CMK (cell line): ENCODE measurements around the gene IFT43.

Experiments
- DNase-seq: peaks from one replicate; pipeline ENCODE4 v3.0.0-alpha.2; 2010; ENCODE audit warnings: low read depth

IFT43 gene

DNA sequence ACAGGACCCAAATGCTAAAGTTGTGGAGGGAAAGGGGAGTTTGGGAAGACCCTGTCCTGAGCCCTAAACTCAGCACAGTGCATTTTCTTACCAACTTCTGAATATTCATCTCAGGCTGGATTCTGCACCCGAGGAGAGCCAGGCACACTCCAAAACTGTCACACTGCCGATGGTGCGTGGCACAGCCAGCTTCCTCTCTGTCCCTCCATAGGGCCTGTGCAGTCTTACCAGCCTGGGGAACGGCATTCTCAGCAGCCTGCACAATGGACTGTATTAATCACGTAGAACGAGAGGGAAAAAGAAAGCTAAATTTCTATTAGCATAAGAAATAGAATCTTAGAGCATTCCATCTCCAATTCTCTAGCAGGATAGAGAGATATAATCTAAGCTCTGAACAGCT is 94.9 kb downstream of the IFT43 start:
- DNase-seq, result no peak

DNA sequence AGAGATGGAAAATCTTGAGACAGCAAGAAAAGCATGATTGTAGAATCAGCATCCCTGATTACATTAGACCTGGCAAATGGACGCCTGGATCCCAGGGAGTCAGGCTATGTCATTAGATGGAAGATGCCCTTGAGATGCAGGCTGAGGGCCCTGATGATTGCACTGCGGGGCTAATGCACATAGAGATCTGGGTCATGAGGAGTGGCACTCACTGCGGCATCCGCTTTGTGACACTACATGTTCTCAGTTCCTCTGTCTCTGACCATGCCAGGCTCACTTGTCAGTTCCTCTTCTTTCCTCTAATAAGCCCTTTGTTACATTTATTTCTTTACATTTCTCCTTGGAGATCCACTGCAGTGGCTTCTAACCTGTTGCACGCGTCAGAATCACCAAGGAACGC is 96.1 kb downstream of the IFT43 start:
- DNase-seq, result no peak

DNA sequence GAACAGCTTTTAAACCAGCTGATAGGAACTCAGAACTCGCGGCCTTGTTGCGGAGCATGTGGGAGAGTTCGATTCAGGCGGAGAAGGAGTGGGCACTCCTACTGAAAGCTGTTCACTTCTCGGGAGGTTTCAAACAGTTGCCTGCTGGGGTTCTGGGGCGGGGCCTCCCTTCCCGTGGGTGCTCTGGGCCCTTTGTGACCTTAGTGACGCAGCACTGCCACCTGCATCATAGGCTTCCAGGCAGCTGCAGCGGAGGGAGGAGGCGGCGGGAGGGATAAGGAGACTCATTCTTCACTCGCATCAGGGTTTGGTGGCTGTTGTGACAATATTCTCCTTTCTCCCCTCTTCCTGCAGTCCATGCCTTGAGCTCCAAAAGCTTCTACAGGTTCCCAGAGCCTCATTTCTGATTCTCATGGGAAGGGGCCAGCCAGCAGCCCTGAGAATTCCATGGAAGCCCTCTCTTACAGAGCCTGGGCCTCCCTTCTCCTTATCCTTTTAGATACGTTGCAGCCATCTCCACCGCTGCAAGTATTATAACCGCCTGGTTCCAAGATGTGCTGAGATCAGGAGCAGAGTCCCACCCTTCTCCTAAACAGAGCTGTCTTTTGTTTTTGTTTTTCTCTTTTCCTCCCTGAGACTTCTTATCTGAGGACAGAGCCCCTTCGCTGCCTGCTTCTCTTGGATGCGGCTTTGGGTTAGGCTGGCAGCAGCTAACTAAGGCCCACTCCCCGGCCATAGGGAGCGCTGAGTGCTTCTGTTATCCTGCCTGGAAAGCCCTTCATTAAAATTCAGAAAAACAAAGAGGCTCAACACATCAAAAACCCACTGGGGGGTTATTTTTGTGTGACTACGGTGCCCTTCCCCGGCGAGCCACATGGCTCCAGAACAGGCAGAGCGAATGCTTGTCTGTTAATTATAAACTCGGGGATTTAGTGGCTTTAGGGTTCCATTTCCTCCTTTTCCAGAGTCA is 98.5 kb downstream of the IFT43 start:
- DNase-seq, result no peak

DNA sequence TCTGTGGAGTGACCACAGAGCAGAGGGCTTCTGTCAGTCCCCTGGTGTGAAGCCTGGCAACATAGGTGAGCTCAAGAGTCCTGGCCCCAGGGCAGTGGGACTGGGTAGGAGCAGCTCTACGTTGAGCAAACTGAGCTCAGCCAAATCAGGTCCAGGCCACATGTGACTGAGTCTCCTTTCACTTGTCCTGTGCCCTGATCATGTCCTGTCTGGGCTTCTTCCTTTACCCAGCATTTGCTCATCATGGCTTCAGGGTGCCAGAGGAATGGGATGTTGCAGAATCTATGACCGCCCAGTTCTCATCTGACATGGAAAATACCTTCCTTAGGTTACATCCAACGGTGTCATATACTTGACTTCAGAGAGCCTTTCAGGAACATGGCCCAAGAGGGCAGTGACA is 99.8 kb downstream of the IFT43 start:
- DNase-seq, result no peak

DNA sequence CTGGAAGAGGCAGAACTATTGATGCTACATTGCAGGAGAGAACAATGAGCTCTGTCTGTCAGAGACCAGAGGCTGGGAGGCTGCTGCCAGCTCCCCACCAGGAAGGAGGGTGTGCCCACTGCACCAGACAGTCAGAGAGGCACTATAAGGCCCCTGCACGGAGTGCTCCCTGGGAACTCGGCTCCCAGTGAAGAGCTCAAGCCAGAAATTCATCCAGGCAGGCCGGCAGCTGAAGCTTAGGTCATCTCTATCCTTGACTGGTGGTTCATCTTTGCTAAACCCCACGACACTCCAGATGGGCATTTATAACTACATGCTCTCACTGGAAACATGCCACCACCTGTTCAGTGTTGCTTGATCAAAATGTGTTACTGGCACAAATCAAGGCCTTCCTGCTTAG is 101.1 kb downstream of the IFT43 start:
- no peak for DNase-seq

DNA sequence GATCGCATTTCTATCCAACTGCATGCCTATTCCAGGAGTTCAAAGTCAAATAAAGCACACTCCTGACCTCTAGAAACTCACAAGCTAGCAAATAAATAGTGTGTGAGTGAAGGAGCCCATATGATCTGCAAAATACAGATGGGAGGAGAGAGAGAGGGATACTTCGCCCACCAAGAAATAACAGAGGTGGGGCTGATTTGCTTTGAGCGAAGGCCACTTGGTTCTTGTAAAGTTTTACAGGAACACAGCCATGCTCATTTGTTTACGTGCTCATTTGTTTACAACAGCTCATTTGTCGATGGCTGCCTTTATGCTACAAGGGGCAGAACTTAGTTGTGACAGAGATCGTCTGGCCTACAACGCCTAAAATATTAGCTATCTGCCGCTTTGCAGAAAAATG is 102.8 kb downstream of the IFT43 start:
- no peak for DNase-seq

DNA sequence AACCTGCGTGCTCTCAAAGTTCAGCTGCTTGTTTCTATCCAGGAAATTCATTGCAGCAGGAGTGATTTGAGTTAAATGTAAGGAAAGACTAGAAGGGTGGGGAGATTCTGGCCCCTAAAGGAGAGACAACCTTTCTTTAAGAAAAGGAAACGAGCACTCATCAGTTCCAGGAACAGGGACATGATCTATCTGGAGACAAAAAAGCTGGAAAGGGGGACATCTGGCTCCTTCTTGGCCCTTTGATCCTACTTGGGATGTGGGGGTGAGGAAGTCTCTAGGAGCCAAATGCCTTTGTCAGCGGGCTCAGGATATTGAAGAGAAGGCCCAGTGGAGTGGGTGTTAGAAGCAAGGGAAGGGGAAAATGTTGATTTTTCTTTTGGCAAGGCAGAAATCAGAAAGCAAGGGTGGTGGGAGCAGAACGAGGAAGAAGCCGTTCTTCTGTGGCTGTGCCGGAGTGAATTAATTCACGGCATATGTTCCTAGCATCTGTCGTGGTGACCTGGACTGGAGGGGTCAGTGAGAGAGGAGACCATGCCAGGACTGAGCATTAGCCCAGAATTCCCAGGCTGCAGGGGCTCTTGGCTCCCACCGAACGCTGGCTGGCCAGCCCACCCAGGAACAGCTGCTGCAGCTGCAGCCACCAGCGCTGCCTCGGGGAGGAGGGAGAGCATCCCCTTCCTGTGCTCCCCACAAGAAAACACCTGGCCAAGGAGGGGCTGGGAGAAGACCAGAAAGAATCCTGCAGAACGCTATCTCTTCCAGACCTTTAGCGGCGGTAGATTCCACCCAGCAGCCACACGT is 103.4 kb downstream of the IFT43 start:
- no peak for DNase-seq

DNA sequence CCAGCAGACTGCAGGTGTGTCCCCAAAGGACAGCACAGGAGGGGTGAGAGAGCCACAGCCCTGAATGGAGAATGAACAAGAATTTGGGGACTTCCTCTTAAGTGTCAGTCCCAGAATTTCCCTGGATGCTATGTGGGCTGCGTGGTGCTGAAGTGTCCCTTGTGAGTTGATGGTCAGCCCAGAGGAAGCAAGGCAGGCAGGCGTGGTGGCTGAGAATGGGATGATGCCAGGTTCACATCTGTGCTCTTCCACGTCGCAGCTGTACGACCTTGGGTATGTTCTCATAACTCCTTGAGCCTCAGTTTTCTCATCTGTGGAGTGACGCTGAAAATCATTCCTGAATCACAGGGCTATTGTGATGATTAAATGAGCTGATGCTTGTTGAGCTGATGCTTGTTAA is 104.0 kb downstream of the IFT43 start:
- DNase-seq, result no peak

DNA sequence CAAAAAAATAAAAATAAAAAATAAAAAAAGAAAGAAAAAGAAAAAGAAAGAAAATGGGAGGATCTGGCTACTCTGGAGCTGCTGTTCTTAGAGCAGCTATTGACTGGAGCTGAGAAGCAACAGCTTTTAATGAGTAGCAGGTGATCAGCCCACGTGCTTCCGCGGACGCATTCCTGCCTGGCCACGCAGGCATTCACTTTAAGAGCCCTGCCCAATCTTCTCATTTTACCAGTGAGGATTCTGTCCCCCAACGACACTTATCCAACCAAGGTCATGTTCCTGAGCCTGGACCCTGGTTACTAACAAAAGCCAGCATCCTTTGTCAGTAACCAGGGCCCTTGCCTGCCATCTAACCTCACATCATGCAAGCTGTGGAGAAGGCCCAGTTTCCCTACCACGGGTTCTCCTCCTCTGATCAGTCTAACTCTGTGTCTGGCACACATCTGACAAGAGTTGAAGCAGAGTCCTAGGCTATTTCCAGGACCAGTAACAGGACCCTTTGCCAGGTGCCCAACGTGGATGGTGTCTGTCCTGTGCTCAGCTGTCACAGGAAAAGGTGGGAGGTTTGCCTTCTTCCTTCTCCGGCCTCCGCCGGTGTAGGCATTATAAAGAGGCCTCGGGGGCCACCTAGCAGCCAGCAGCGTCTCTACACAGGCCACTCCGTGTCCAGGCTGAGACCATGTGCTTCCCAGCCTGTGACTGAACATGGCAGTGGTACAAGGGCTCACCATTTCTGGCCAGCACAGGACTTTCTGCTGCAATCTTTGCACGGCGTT is 105.2 kb downstream of the IFT43 start:
- no peak for DNase-seq

DNA sequence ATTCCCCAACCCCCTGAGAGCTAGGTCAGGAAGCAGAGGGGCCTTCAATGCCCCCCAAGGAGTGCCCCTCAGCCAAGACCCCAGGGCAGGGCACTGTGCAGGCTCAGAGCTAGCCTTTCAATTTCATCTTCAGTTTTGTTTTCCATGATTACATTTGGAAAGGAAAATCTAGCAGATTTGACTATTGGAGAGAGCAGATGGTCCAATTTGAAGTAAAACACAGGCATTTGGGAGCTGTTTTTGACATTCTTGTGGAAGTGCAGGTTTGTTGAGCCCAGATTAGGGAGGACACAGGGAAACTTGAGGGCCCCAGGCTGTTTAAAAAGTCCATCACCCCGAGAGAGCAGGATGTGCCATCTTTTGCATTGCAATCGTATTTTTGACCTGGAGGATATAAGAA is 107.5 kb downstream of the IFT43 start:
- no peak for DNase-seq

DNA sequence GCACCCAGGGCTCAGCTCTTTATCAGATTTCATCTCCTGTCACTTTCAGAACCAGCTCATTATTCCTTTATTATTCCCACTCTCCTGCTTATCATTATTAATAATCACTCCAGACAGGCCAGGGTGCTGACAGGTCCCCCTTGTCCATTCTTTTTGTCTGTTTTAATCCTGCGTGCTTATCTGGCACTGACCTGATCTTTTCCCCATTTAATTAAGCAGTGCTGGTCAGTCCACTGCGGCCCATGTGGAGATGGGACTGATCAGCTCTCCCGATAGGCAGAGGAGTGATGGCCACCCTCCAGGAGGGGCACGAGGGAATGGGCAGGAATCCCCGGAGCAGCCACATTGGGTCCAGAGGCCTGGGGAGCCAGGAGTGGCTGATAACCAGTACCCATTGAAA is 110.7 kb downstream of the IFT43 start:
- DNase-seq, result no peak

DNA sequence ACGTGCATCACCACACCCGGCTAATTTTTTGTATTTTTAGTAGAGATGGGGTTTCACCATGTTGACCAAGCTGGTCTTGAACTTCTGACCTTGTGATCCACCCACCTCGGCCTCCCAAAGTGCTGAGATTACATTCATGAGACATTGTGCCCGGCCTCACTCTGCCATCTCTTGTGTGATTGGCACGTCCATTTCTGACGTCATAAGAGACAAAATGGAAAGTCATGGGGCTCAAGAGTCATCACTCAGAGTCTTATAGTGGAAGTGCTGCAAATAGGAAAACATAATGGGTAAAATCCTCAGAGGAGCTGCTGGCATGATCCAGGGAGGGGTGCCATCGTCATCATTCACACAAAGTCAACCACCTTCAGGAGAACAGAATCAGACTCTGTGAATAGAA is 112.0 kb downstream of the IFT43 start:
- no peak for DNase-seq

DNA sequence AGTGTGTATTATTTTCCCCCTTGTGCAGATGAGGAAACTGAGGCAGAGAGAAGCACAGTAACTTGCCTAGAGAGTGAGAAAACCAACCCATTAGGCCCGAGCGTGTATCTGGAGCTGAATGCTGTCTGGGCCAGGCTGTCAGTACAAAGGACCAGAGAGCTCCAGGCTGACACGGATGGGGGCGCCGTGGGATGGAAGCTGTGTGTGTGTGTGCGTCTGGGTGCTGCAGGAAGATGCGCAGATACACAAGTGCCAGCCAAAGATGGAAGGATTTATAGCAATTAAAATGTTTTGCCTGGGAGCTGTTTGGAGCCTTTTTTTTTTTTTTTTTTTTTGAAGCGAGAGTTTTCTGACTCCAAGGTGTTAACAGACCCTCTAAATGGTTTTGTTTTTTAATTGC is 112.5 kb downstream of the IFT43 start:
- no peak for DNase-seq

DNA sequence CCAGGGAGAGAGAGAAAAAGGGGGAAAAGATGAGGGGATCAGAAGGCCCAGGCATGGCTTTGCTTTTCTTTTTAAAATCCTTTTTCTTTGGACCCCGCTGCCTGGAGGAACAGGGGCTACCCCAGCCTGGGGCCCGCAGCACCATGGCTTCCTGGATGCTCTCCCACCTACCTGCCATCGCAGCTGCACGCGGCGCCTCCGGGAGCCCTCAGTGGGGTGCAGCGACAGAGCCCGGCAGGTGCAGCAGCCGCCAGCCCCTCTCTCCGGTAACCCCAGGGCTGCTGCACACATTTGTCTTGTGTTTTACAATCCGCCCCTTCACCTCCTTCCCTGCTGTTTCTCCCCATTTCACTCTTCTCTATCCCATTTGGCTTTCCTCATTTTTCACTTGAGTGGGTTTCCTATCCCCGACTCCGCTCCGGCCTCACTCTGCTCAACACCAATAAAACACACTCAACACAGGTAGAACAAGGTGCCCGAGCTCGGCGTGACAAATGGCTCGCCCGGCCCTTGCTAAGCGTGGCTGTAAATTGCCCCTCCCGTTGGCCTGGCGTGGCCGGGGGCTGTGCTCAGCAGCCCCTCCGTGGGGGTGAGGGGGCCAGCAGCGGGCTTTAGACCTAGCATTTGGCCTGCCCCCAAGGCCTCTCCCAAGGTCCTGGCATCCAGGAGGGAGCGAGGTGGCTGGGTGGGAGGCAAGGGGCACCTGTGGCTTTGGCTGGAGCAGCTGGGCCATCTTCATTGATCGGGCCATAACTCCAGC is 113.5 kb downstream of the IFT43 start:
- no peak for DNase-seq

DNA sequence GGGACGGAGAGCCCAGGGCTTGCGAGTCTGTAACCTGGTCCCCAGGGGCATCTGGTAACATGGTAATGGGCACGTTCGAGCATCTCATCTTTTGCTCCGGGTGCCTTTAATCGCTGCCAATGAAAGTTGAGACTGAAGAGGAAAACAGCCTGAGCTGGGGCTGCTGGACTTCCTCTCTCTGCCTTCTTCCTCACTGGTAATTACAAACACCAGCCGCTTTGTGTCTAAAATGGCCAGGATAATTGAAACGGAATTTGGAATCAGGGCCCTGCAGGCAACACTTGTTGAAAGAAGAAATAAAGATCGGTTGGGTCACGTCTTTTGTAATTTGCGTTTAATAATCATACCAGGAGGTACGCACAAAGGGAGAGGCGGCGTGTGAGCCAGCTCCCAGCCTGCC is 114.7 kb downstream of the IFT43 start:
- no peak for DNase-seq

DNA sequence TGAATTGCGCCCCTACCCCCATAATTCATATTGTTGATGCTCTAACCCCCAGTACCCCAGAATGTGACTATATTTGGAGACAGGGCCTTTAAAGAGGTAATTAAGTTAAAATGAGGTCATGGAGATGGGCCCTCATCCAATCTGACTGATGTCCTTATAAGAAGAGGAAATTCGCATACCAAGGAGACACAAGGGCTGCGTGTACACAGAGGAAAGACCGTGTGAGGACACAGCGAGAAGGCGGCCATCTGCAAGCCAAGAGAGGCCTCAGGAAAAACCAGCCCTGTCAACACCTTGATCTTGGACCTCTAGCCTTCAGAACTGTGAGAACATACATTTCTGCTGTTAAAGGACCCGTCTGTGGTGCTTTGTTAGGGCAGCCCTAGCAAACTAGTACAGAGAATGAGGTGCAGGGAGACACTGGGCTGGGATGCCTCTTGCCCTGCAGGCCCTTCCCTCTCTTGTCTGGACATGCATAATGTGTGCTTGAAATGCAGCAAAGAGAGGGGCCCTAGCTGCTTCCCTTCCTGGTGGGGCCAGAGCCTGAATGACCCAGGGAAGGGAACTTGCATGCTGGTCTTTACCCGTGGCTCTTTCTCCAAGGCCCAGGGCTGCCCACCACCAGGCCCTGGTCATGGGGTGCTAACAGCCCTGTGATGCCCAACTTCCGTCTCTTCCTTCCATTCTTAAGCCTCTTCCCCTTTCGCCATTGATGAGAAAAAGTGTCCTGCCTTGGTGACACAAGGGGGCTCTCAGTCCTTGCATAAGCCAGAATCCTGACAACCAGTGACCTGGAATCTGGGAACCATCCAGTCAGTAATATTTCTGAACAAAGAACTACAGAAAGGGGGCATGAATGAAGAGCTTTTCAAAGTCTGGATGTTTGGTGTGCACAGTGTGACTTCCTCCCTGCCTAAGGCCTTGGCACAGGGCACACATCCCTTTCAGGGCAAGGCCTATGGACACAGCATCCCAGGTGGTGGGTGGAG is 116.1 kb downstream of the IFT43 start:
- DNase-seq, result no peak

DNA sequence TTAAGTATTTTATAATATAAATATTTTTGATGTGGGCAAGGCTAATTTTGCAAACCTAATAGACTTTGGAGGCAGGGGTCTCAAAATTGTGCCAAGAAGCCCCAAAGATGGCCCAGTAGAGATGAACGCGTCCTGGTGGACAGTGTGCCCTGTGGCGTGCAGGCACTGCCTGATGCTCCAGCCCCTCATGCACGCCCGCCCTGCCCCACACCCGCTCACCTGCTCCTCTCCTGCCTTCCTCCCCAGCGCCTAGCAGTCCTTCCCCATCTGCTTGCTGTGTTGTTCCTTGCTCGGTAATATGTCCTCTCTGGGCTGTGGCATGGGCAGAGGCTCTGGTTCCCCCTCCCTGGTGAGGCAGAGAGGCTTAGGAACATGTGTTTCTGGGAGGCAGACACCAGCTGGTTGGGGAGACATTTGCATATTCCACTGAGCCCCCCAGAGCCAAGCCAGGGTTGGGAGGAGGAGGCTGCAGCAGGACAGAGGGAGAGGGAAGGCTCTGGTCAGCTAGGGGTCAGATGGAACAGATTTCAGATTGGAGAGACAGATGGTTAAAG is 119.3 kb downstream of the IFT43 start:
- DNase-seq, result no peak

DNA sequence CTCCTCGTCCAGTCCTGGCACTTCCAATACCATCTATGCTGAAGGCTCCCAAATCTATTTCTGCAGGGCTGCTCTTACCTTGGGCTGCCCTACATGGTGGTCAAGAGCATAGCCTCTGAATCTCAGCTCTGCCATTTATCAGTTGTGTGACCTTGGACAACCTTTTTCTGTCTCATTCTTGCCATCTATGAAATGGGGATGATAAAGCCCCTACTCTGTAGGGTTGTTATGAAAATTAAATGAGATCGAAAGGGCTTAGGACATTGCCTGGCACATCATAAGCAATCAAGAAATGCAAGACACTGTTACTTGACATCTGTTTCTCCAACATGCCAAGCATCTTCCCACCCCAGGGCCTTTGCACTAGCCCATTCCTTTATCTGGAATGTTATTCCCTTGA is 120.6 kb downstream of the IFT43 start:
- DNase-seq, result no peak

DNA sequence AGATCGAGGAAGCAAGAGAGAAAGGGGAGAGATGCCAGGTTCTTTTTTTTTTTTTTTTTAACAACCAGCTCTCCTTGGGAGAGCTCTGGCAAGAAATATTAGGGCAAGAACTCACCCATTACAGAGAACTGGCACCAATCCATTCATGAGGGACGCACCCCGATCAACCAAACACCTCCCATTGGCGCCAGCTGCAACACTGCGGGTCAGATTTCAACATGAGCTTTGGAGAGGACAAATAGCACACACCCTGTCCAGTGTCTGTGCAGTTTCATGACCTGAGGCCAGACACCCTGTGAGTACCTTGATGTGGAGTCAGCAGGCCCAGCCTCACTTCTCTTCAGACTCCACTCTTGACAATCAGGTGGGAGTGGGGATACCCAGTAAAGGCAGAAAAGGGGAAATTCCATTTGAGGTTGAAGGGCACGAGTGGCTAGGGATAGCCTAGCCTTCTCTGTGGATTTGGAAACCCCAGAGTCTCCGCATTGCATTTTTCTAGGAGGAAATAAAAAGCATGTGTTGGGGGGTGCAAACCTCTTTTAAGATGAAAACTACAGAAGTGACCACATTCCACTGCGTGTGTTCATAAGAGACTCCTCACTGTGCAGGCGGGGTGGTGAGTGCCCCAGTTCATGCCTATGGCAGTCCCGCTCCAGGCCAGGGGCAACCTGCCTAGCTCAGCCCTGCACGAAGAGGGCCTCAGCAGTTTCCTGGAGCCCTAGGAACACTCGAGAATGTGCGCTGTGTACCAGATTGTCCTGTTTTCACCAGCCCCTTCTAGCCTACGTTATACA is 123.7 kb downstream of the IFT43 start:
- DNase-seq, result no peak
